Ascending aorta (tissue), 2 donors: ENCODE measurements around the gene NXF1. TPM values are rescaled to one million over a fixed set of nuclear protein-coding genes. Genes with fewer than 3 reads are reported as not detected.

ENCODE experiments used
- DNase-seq, 2 donors: peaks; one replicate each; pipeline ENCODE4 v3.0.0-alpha.2; 2019; ENCODE audit warnings: low spot score in 2 of 2
- H3K27ac ChIP-seq, 2 donors: fragments of 200-600 bp; sonication (generic); one replicate each; pipeline ENCODE4 v1.5.1; 2016 to 2017; ENCODE audit warnings: mild to moderate bottlenecking in 1 of 2
- H3K27me3 ChIP-seq: fragments of 200-600 bp; sonication (generic); one replicate; pipeline ENCODE4 v1.5.1; 2017
- H3K36me3 ChIP-seq, 2 donors: fragments of 200-600 bp; sonication (generic); one replicate each; pipeline ENCODE4 v1.5.1; 2016
- H3K4me1 ChIP-seq, 2 donors: fragments of 200-600 bp; sonication (generic); one replicate each; pipeline ENCODE4 v1.5.1; 2016 to 2017; ENCODE audit warnings: mild to moderate bottlenecking in 1 of 2
- H3K4me3 ChIP-seq, 2 donors: fragments of 200-600 bp; sonication (generic); one replicate each; pipeline ENCODE4 v1.5.1; 2016 to 2017; ENCODE audit warnings: mild to moderate bottlenecking in 1 of 2
- H3K9me3 ChIP-seq, 2 donors: fragments of 200-600 bp; sonication (generic); one replicate each; pipeline ENCODE4 v1.5.1; 2016
- CTCF ChIP-seq, 3 experiments: fragments of 200-600 bp in 2 of 3; fragments of 450-650 bp in 1 of 3; sonication (generic) in 2 of 3; IDR thresholded peaks; one replicate each; pipeline ENCODE4 v1.5.1; 2016 to 2019; ENCODE audit warnings: antibody characterized with exemption in 3 of 3, mild to moderate bottlenecking in 1 of 3, moderate library complexity in 1 of 3
- intact Hi-C: fragments of 100-400 bp; cut with DNase I; formaldehyde crosslinking; loops from one replicate; pipeline ENCODE4 v1.15.1; 2023
- total RNA-seq: library from RNA; depleted of rRNA; stranded (reverse); fragments of >200 nt; gene quantifications from one replicate; pipeline ENCODE4 v1.1.0, GENCODE V29; 2016

The NXF1 gene
- total RNA-seq, 1 donor from 2014 or later = 41.8 TPM

- peaks cover 86 to 91% of the 10 kb centered on the region in 2 donors for H3K36me3 ChIP-seq
- no peak overlapping the region for H3K4me3 ChIP-seq
- intact Hi-C loops = no loop called here
- no peak for TF ChIP-seq CTCF (IDR thresholded peaks at IDR 0.05)
- no peaks in the 10 kb centered on the region for H3K9me3 ChIP-seq
- H3K27ac ChIP-seq = no peak overlapping the region
- H3K27me3 ChIP-seq = no peaks in the 10 kb centered on the region
- H3K4me1 ChIP-seq = peaks cover 4 to 10% of the 10 kb centered on the region in 2 donors
- no peak for DNase-seq
These were observed 5.8 kb downstream of the NXF1 start for GRCh38 chr11:62799486-62799885.

GRCh38 chr11:62796281-62796680, 9.0 kb downstream of the NXF1 start:
- Histone ChIP-seq H3K36me3 (peaks cover 82 to 90% of the 10 kb centered on the region in 2 donors), H3K27me3 (no peaks in the 10 kb centered on the region), H3K4me3 (no peak overlapping the region), H3K4me1 (peaks cover 4 to 6% of the 10 kb centered on the region in 2 donors), H3K9me3 (no peaks in the 10 kb centered on the region), H3K27ac (no peak overlapping the region)
- no peak for DNase-seq
- TF ChIP-seq CTCF (IDR thresholded peaks at IDR 0.05) = no peak
- intact Hi-C loops = no loop called here

- TF ChIP-seq CTCF (IDR thresholded peaks at IDR 0.05) = no peak
- Histone ChIP-seq H3K27me3 (no peaks in the 10 kb centered on the region), H3K9me3 (no peaks in the 10 kb centered on the region), H3K36me3 (peaks cover 65 to 76% of the 10 kb centered on the region in 2 donors), H3K27ac (no peak overlapping the region), H3K4me1 (peaks cover 4 to 14% of the 10 kb centered on the region in 2 donors), H3K4me3 (no peak overlapping the region)
- intact Hi-C loops = no loop called here
- DNase-seq = no peak
These were observed 11.0 kb downstream of the NXF1 start for GRCh38 chr11:62794201-62794775.

- peak in 1 of 2 donors; percentile 72 for DNase-seq
- intact Hi-C loops = no loop called here
- H3K4me3 ChIP-seq = peak overlapping the region; percentile 79 to 95
- peak overlapping the region; percentile 83 to 85 for H3K27ac ChIP-seq
- no peak for TF ChIP-seq CTCF (IDR thresholded peaks at IDR 0.05)
- H3K36me3 ChIP-seq = peaks cover 47 to 59% of the 10 kb centered on the region in 2 donors
- H3K27me3 ChIP-seq = no peaks in the 10 kb centered on the region
- H3K9me3 ChIP-seq = no peaks in the 10 kb centered on the region
- H3K4me1 ChIP-seq = peaks cover 8 to 21% of the 10 kb centered on the region in 2 donors
These were observed 13.1 kb downstream of the NXF1 start for GRCh38 chr11:62792202-62792575.

- Histone ChIP-seq H3K9me3 (no peaks in the 10 kb centered on the region), H3K27me3 (no peaks in the 10 kb centered on the region), H3K4me3 (peak within 1 kb of the TSS; percentile 79 to 95), H3K27ac (peak within 1 kb of the TSS; percentile 83 to 85), H3K36me3 (peaks cover 42 to 54% of the 10 kb centered on the region in 2 donors), H3K4me1 (peaks cover 8 to 21% of the 10 kb centered on the region in 2 donors)
- DNase-seq = peak; percentile 43 to 94
- peak; percentile 7 to 25 (median 8) for TF ChIP-seq CTCF (IDR thresholded peaks at IDR 0.05)
- intact Hi-C loops = loop anchor here (2.0 kb wide), 1 partner anchor 49 kb away; no protein-coding TSS in a partner anchor
These were observed 13.6 kb downstream of the NXF1 start, which contains the start of gene TMEM223 for GRCh38 chr11:62791501-62792201. Gene TMEM223, minus strand, starts transcription at chr11:62792006. Its CDS starts 12 bp downstream, at chr11:62791994.
